Femur (tissue), 1 donor: ENCODE data around the gene AGT.
"Not testable (repeated sequence)": the region's sequence is repeated elsewhere in the genome, so short reads cannot be mapped to it uniquely, and the experiment has no call there.

Experiments used
- DNase-seq: peaks from one replicate; pipeline ENCODE4 v3.0.0-alpha.2; 2017

The AGT gene

GRCh38 chr1:230684998-230685397 lies 28.9 kb downstream of the AGT start:
- DNase-seq, result no peak

- DNase-seq, result no peak
Observed at GRCh38 chr1:230684146-230684545, 29.8 kb downstream of the AGT start.

GRCh38 chr1:230682882-230683610 lies 30.9 kb downstream of the AGT start:
- no peak for DNase-seq

DNA sequence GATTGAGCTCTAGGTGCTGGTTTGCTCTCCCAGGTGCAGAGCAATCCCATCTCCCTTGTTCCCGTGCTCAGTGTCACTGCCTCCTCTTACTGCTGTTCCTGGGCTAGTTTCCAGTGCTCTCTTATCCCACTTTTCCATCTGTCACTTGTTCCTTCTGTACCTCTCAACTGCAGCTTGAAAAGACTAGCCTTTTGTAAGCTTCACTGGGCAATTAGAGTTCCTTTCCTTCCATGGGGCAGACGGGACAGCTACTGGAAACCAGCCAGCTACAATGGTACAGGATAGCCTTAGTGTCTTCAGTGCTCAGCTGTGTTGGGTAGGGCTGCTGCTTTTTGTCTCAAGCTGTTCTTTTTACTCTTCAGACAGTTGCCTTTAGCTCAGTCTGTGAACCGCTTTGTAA lies 31.6 kb downstream of the AGT start:
- DNase-seq, result no peak

DNA sequence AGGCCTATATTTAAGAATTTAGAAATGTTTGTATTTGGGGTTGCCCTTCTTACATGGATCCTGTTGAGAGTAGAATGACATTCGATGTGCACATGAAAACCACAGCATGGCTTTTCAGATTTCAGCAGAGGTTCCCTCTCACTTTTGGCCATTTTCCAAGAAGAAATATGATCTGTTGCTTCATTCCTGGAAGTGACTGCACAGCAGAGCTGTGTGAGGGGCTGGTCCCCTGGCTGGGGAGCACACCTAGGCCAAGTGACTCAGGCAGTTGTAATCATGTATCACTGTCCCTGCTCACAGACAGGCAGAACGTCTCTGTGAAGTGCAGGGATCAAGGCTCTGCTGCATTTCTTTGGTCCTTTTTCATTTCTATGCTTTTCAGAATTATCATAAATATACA lies 32.3 kb downstream of the AGT start:
- DNase-seq, result no peak

DNA sequence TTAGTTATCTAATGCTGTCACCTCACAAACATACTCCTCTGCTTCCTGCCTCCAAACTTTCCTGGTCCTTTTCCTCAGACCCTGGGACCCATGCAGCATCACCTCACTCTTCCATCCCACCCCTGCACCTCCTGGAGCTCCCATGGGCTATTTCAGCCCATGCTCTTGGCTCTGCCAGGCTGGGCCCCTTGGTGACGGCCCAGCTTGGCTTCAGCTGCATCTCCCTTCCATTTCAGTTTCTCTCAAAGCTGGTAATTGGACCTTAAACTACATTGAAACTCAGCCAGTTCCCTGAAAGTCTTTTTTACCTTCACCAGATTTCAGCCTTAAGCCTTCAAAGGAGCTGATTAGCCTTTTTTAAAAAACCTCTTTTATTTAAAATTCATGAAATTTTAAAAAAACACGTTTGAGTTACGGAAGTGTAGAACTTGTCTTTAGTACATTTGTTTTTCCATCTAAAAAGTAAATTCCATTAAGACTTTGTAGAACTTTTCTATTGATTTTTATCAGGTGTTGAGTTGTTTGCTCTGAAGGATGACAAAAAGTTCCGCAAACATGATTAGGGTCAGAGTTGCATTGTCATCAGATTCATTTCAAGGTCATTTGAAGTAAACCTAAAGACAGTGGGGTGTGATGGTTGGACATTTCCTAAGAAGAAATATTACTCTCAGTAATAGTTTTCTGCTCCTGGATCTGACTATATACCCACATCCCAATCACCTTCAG lies 33.5 kb downstream of the AGT start:
- DNase-seq, result no peak

DNA sequence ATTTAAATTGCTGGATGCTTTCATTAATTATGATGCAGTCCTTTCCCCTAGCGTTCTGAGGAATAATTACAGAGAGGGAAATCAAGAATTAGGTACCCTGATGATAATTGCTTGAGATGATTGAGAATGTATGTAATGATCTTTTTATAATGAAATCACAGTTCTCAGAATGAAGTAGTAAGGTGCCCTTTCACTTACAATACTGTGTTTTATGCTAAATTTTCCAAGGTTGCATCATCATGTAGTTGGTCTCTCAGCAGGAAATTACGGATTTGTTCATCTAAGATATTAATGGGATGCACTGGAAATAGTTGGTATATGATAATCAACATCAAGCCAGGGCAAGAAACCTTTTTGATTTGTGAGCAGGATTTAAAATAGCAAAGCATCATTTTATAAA lies 34.1 kb downstream of the AGT start:
- DNase-seq, result no peak

- no peak for DNase-seq
Observed at GRCh38 chr1:230679192-230679591, 34.7 kb downstream of the AGT start.

GRCh38 chr1:230677200-230677599 lies 36.7 kb downstream of the AGT start:
- no peak for DNase-seq

DNA sequence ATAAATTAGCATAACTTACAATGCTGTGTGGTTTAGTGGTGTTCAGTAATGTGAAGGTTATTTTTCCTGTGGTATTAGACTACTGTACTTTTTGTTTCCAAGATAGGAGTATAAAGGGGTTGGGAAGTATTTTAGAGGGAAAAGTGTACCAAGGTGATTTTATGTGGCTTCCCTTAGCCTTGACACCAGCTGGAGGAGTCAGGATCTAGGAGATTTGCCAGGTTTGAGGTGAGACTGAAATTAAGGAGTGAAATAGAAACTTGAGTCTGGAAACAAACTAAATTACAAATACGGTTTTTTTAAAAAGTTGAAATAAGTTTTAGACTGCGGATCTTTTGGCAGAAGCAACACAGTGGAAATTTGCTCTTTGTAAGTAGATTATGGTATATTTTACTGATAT lies 39.3 kb downstream of the AGT start:
- DNase-seq, result no peak

- DNase-seq, result no peak
Observed at GRCh38 chr1:230669543-230669942, 44.4 kb downstream of the AGT start.

- DNase-seq, result no peak
Observed at GRCh38 chr1:230668227-230668626, 45.7 kb downstream of the AGT start.

GRCh38 chr1:230661976-230662375 lies 51.9 kb downstream of the AGT start:
- DNase-seq, result no peak

GRCh38 chr1:230658691-230659090 lies 55.2 kb downstream of the AGT start:
- DNase-seq, result no peak

DNA sequence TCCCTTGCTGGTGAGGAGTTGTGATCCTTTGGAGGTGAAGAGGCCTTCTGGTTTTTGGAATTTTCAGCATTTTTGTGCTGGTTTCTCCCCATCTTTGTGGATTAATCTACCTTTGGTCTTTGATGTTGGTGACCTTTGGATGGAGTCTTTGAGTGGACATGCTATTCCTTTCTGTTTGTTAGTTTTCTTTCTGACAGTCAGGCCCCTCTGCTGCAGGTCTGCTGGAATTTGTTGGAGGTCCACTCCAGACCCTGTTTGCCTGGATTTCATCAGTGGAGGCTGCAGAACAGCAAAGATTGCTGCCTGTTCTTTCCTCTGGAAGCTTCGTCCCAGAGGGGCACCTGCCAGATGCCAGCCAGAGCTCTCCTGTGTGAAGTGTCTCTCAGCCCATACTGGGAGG lies 55.8 kb downstream of the AGT start:
- not testable (repeated sequence) for DNase-seq

DNA sequence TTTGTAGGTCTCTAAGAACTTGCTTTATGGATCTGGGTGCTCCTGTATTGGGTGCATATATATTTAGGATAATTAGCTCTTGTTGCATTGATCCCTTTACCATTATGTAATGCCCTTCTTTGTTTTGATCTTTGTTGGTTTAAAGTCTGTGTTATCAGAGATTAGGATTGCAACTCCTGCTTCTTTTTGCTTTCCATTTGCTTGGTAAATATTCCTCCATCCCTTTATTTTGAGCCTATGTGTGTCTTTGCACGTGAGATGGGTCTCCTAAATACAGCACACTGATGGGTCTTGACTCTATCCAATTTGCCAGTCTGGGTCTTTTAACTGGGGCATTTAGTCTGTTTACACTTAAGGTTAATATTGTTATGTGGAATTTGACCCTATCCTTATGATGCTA lies 57.2 kb downstream of the AGT start:
- not testable (repeated sequence) for DNase-seq
